Chondrocyte (in vitro differentiated cells): ENCODE results near the gene SMNDC1. TPM values are rescaled to one million over a fixed set of nuclear protein-coding genes. Genes with fewer than 3 reads are reported as not detected.
"Not testable (repeated sequence)": the region's sequence is repeated elsewhere in the genome, so short reads cannot be mapped to it uniquely, and the experiment has no call there.

Experiments
- DNase-seq: peaks from one replicate; pipeline ENCODE4 v3.0.0; 2021; ENCODE audit warnings: mixed read lengths, low spot score
- H3K27ac Mint-ChIP-seq: one replicate; pipeline ENCODE4 v1.8.0; 2021; ENCODE audit warnings: mild to moderate bottlenecking, moderate library complexity, mixed read lengths; ENCODE audit not compliant: unreplicated experiment
- H3K27me3 Mint-ChIP-seq: 2 replicates; pipeline ENCODE4 v1.8.0; 2021; ENCODE audit warnings: low read depth, mixed read lengths
- H3K36me3 Mint-ChIP-seq: 2 replicates; pipeline ENCODE4 v1.8.0; 2021; ENCODE audit warnings: low read depth, mixed read lengths
- H3K4me1 Mint-ChIP-seq: 2 replicates; pipeline ENCODE4 v1.8.0; 2021; ENCODE audit warnings: low read depth, mild to moderate bottlenecking, mixed read lengths
- H3K4me3 Mint-ChIP-seq: one replicate; pipeline ENCODE4 v1.8.0; 2021; ENCODE audit warnings: mild to moderate bottlenecking, moderate library complexity, mixed read lengths; ENCODE audit not compliant: unreplicated experiment
- H3K9me3 Mint-ChIP-seq: 2 replicates; pipeline ENCODE4 v1.8.0; 2021; ENCODE audit warnings: low read depth, mixed read lengths
- CTCF ChIP-seq: fragments of 200-600 bp; sonication (generic); IDR thresholded peaks from 2 replicates; pipeline ENCODE4 v1.5.0; 2021; ENCODE audit warnings: antibody characterized with exemption, mild to moderate bottlenecking, moderate library complexity
- total RNA-seq: library from RNA; stranded (reverse); gene quantifications from 3 replicates; pipeline ENCODE4 v1.2.1, GENCODE V29; 2021

Gene SMNDC1
- total RNA-seq, 1 donor from 2014 or later: 26.2 TPM

GRCh38 chr10:110337401-110337800 is 32.7 kb upstream of the SMNDC1 start:
- no peak for DNase-seq
- H3K4me1 Mint-ChIP-seq: peaks cover 29% of the 10 kb centered on the region
- H3K27ac Mint-ChIP-seq: no peak overlapping the region
- H3K4me3 Mint-ChIP-seq: no peak overlapping the region
- no peaks in the 10 kb centered on the region for H3K36me3 Mint-ChIP-seq
- peaks cover 2% of the 10 kb centered on the region for H3K9me3 Mint-ChIP-seq
- TF ChIP-seq CTCF: no peak
- no peaks in the 10 kb centered on the region for H3K27me3 Mint-ChIP-seq

DNA sequence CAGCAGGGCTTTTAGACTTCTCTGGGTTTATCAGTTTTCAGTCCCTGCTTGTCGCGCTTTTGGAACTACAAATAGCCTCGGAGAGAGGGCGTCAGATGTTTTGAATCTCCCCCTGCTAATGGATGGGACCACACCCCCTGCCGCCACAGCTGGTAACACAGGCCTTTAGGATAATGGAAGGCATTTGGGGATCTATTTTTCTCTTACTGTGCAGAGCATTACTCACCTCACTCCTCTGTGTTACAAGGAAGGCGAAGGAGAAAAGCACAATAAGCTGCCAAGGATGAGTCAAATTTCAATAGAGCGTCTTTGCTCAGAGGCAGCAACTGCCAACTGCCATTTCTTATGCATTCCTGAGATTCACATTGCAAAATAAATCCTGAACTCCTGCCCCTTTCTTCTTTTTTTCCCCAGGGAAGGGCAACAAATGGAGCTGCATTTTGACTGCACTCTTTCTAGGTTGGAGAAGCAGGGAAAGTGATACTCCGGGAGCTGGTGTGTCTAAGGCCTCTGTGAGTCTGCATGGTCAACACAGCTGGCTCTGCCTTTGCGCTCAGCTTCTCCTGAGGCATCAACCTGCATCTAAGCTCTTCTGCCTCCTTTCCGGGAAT is 31.5 kb upstream of the SMNDC1 start:
- H3K4me3 Mint-ChIP-seq: no peak overlapping the region
- peaks cover 5% of the 10 kb centered on the region for H3K9me3 Mint-ChIP-seq
- H3K36me3 Mint-ChIP-seq: no peaks in the 10 kb centered on the region
- peak overlapping the region; percentile 60 for H3K27ac Mint-ChIP-seq
- H3K4me1 Mint-ChIP-seq: peaks cover 29% of the 10 kb centered on the region
- no peak for DNase-seq
- peak; percentile 64 for TF ChIP-seq CTCF
- H3K27me3 Mint-ChIP-seq: no peaks in the 10 kb centered on the region

DNA sequence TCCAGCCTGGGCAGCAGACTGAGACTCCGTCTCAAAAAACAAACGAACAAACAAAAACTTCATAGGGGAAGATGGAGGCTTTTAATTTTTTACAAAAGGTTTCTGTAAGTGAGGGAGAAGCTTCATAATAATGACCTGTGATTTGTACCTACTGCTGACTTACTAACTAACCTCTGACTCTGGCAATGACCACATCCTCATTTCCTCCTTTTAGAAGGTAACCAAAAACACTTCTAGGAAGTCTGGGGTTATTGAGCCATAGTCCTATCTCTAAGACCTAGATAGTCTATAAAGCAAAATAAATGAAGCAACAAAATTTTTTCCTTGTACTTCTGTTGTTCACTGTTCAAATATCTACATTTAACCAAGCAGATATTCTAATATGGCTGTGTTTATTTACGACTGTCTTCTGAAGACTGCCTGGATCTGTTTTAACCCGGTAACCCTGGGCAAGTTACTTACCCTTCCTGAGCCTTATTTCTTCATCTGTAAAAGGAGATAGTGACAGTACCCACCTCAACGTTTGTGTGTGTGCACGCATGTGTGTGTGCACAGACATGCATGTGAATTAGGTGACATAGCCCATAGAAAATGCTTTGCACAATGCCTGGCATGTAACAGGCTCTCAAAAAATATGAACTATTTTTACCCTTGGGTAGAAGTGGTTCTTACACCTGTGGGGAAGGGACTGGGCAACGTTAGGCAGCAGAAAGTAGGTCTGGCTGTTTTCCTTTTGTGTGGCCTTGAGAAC is 30.8 kb upstream of the SMNDC1 start:
- Mint-ChIP-seq H3K36me3 (peaks cover 4% of the 10 kb centered on the region), H3K27me3 (no peaks in the 10 kb centered on the region), H3K4me3 (no peak overlapping the region), H3K9me3 (peaks cover 9% of the 10 kb centered on the region), H3K27ac (peak overlapping the region; percentile 56), H3K4me1 (peaks cover 29% of the 10 kb centered on the region)
- no peak for DNase-seq
- no peak for TF ChIP-seq CTCF

GRCh38 chr10:110334061-110334656 is 29.4 kb upstream of the SMNDC1 start:
- peaks cover 29% of the 10 kb centered on the region for H3K4me1 Mint-ChIP-seq
- H3K9me3 Mint-ChIP-seq: peaks cover 18% of the 10 kb centered on the region
- H3K36me3 Mint-ChIP-seq: peaks cover 10% of the 10 kb centered on the region

GRCh38 chr10:110331226-110331795 is 26.6 kb upstream of the SMNDC1 start:
- not testable (repeated sequence) for H3K27me3 Mint-ChIP-seq, H3K36me3 Mint-ChIP-seq, H3K27ac Mint-ChIP-seq, H3K4me3 Mint-ChIP-seq, DNase-seq
- H3K4me1 Mint-ChIP-seq: peaks cover 22% of the 10 kb centered on the region
- peaks cover 20% of the 10 kb centered on the region for H3K9me3 Mint-ChIP-seq

More at GRCh38 chr10:110334061-110334656, 29.4 kb upstream of the SMNDC1 start:
- no peak for DNase-seq
- no peak for TF ChIP-seq CTCF
- H3K27ac Mint-ChIP-seq: no peak overlapping the region
- no peaks in the 10 kb centered on the region for H3K27me3 Mint-ChIP-seq
- H3K4me3 Mint-ChIP-seq: no peak overlapping the region
